Stimulated activated CD8-positive, alpha-beta memory T cell treated with anti-CD3 and anti-CD28 coated beads, Interleukin-12 subunit alpha, Interleukin-12 subunit beta, amount 100 ng/mL, for 1 hour (primary cell): ENCODE results near the gene SENP3.

Source experiments
- DNase-seq: peaks from one replicate; pipeline ENCODE4 v3.0.0-alpha.2; 2020; ENCODE audit warnings: low read depth

SENP3 gene

GRCh38 chr17:7577327-7578199, 15.8 kb downstream of the SENP3 start:
- DNase-seq: no peak

GRCh38 chr17:7579001-7579833, 17.5 kb downstream of the SENP3 start, which contains the start of gene CD68:
Gene CD68, plus strand, starts transcription at chr17:7579638. Its CDS starts 40 bp downstream, at chr17:7579678.
- DNase-seq: peak; percentile 37

GRCh38 chr17:7579834-7580603, 18.3 kb downstream of the SENP3 start:
- DNase-seq: no peak

GRCh38 chr17:7580604-7581575, 19.2 kb downstream of the SENP3 start:
- DNase-seq: no peak

GRCh38 chr17:7582396-7583252, 20.9 kb downstream of the SENP3 start:
- no peak for DNase-seq

GRCh38 chr17:7583253-7584109, 21.8 kb downstream of the SENP3 start, which contains the start of gene MPDU1:
Gene MPDU1, plus strand, starts transcription at chr17:7583852. Its CDS starts 11 bp downstream, at chr17:7583863.
- peak; percentile 90 for DNase-seq

- DNase-seq: no peak
Observed at GRCh38 chr17:7586673-7587419, 25.1 kb downstream of the SENP3 start.

GRCh38 chr17:7587420-7588151, 25.9 kb downstream of the SENP3 start:
- DNase-seq: no peak

GRCh38 chr17:7588553-7589203, 27.0 kb downstream of the SENP3 start:
- no peak for DNase-seq

GRCh38 chr17:7589204-7589868, 27.6 kb downstream of the SENP3 start:
- peak; percentile 46 for DNase-seq

- DNase-seq: no peak
Observed at GRCh38 chr17:7589891-7590691, 28.4 kb downstream of the SENP3 start, which contains the start of gene SOX15. Gene SOX15, minus strand, starts transcription at chr17:7590094. Its CDS starts 418 bp downstream, at chr17:7589676.

GRCh38 chr17:7590743-7591142, 29.0 kb downstream of the SENP3 start:
- no peak for DNase-seq

- no peak for DNase-seq
Observed at GRCh38 chr17:7591596-7591995, 29.9 kb downstream of the SENP3 start.

GRCh38 chr17:7592422-7593021, 30.8 kb downstream of the SENP3 start:
- no peak for DNase-seq

GRCh38 chr17:7593296-7593695, 31.6 kb downstream of the SENP3 start:
- no peak for DNase-seq
